GM18909 (cell line): ENCODE measurements around the gene TNC.
A peak's percentile ranks its signal among the peaks of the same experiment; 100 is the strongest.

Experiments
- ATAC-seq: cut with Tn5 transposase; IDR thresholded peaks from one replicate; pipeline ENCODE4 v1.9.1; 2021; ENCODE audit warnings: mild to moderate bottlenecking; ENCODE audit not compliant: unreplicated experiment, poor library complexity

TNC gene

DNA sequence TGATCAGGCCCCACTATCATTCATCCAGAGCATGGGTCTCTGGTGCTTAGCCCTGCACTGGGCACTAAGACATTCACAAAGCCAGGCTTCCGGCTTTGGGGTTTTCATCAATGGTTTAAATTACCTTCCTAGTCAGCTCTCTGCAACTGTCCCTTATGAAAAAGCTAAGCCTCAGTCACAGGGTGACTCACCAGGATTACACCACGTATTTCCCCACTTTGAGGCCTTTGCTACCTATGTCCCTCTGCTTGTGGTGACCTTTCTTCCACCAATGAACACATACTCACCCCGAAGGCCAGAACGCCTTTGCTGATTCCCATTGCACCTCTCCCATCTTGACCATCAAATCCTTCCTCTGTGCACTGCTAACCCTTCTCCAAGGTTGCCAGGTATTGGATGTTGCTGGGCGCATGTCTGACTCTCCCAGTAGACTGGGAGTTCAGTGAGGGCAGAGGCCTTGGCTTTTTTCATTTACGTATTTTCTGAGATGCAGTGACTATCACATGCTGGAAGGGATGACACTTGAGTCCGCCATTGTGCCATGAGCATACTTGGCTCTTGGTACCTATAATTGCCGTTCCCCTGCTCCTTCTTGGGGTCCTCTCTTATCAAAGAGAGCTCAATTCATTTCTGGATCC, 128.9 kb downstream of the TNC start:
- ATAC-seq = peak; percentile 58

DNA sequence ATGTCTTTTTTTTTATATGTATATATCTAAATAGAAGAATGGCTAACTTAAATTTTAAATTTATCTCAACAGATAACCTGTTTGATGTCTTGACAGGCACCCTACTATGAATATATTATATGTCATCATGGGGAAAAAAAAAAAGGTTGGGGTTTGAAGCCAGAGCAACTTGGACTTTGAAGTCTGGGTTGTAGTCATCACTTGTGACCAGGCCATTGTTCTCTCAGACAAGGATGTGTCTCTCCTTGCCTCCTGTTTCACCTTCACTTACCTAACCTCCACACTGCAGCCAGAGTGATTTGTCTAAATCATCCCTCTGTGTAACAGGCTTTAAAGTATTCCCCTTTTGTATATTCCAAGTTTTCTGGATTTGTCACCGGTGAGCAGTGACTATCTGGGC, 130.8 kb downstream of the TNC start:
- ATAC-seq = no peak

DNA sequence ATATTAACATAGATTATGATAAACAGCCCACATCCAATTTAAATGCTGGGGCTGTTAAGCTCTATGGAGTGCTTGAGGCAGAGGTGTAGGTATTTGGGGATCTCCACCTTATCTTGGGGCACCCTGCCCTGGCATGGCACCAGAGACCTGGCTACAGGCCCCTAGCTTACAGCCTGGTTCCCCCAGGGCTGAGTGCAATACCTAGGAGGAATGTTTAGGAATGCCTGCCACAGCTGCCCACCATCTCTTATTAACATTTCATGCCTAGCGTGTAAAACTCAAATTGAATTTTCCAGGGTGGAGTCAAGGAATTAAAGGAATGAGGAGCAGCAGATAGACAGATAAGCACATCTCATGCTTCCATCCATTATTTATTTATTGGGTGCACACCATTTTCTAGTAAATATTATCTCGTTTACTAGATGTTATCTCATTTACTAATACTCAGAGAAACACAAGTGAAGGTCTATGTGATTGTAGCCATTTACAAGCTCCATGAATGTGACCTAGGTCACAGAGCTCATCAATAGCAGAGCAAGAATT, 131.9 kb downstream of the TNC start:
- no peak for ATAC-seq

DNA sequence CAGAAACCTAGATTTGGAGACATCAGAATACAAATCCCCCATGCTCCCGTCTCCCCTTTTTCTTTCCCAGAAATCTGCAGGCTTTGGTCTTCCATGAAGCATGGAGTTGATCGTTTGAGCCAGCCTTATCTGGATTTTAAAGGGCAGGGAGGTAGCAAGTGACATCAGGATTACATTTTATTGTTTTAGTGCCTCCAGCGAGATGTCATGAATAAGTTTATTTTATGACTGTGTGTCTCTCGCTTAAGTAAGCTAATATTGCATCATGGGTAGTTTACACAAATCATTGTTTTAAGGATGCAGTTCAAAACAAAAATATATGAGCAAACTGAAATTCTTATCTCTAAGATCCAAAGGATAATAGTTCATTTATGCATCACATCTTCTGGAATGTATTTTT, 136.9 kb downstream of the TNC start:
- no peak for ATAC-seq

DNA sequence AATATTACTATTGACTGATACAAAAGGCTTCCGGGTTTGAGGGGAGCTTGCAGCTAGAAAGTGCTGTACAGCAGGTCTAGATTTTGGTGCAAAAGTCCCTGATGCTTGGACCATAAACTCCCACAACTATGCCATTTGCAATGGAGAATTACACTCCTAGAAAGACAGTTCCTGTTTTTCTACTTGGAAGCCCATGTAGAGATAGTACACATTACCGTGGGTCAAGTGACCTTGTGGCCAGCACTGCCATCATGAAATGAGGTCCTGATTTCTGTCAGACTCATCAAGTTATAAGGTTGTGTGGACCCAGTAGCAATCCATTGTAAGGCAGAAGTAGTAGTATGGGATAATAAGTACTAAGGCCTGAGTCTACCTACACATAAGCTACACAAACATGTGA, 144.7 kb downstream of the TNC start:
- no peak for ATAC-seq

DNA sequence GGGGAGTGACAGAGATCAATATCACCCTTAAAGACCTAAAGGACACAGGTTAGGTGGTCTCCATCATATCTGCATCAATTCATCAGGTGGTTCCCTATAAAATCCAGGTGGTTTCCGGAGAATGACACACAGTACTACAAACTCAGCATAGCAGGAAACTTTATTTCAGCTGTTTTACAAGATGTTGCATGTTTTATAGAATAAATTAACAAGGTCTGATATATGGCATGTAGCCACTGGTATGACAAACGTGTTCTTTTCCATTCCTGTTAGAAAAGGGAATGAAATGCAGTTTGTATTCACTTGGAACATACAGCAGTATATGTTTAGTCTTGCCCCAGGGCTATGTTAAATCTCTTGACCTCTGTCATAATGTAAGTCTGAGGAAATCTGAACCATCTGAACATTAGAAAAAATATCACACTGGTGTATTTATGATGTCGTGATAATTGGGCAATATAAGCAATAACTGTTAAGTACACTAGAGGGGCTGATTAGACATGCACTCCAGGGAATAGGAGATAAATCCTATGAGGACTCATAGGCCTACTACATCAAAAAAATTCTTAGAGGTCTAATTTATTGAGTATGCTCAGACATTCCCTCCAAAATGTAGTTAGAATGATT, 145.3 kb downstream of the TNC start:
- ATAC-seq = no peak
